NCI-H526 (cell line): Measurements from ENCODE around the gene CHFR.
"Not testable (repeated sequence)": the region's sequence is repeated elsewhere in the genome, so short reads cannot be mapped to it uniquely, and the experiment has no call there.

Source experiments
- DNase-seq, 2 experiments: peaks; one replicate each; lab custom pipeline; 2025; lab: John Stamatoyannopoulos, UW

The CHFR gene

DNA sequence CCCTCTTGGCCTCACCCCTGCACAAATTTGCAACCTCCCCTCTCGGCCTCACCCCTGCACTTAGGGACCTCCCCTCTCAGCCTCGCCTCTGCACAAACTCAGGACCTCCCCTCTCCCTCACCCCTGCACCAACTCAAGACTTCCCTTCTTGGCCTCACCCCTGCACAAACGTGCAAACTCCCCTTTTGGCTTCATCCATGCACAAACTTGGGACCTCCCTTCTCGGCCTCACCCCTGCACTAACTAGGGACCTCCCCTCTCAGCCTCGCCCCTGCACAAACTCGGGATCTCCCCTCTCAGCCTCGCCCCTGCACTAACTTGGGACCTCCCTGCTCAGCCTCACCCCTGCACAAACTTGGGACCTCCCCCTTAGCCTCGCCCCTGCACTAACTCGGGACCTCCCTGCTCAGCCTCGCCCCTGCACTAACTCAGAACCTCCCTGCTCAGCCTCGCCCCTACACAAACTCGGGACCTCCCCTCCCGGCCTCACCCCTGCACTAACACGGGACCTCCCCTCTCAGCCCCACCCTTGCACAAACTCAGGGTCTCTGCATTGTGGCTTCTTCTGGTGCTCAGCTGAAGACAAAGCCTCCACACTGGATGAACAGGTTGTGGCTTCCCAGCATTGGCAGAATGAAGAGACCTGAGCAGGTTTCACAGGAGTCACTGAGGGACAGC is 47.7 kb downstream of the CHFR start:
- DNase-seq: no peak

- no peak for DNase-seq
Measured at GRCh38 chr12:132838410-132839080, 48.9 kb downstream of the CHFR start.

GRCh38 chr12:132837693-132838409 is 49.6 kb downstream of the CHFR start:
- DNase-seq: no peak

GRCh38 chr12:132836795-132837331 is 50.5 kb downstream of the CHFR start:
- DNase-seq: no peak

GRCh38 chr12:132836230-132836629 is 51.2 kb downstream of the CHFR start:
- not testable (repeated sequence) for DNase-seq

DNA sequence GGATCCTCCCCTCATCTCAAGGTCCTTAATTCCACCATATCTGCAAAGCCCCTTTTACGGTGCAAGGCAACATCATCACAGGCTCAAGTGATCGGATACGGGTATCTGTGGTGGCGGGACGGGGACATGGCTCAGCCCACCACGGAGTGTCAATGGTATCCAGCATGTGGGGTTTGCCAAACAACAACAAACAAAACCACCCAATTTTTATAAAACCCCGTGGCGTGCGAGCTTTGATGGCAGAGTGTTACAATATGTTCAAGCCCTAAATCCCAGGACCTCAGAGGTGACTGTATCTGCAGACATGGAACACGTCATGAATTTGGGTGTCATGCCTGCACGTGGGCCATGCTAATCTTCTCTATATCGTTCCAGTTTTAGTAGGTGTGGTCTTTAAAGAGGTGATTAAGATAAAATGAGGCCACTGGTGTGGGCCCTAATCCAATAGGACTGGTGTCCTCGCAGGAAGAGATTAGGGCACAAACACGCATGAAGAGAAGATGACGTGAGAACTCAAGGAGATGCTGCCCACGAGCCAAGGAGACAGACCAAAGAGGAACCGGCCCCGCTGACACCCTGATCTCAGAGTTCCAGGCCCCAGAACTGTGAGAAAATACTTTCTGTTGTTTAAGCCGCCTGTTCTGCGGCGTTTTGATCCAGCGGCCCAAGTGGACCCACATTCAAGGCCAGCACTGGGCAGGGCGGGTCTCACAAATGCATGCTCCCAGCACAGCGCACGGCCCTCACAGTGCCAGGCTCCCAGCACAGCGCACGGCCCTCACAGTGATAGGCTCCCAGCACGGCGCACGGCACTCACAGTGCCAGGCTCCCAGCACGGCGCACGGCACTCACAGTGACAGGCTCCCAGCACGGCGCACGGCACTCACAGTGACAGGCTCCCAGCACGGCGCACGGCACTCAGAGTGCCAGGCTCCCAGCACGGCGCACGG is 52.1 kb downstream of the CHFR start:
- no peak for DNase-seq

- no peak for DNase-seq
Measured at GRCh38 chr12:132834181-132834711, 53.2 kb downstream of the CHFR start.

DNA sequence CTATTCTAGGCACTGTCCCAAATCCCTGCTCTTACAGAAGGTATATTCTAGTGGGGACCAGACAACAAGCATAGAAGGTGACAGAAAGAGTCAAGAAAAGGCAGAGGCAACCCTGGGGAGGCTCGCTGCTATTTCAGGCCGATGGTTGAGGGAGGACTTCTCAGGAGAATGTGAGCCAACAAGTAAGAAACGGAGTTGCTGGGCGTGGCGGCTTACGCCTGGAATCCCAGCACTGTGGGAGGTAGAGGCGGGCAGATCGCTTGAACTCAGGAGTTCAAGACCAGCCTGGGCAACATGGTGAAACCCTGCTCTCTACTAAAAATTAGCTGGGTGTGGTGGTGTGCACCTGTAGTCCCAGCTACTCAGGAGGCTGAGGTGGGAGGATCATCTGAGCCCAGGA is 54.1 kb downstream of the CHFR start:
- no peak for DNase-seq

- DNase-seq: no peak
Measured at GRCh38 chr12:132831771-132832170, 55.6 kb downstream of the CHFR start.

DNA sequence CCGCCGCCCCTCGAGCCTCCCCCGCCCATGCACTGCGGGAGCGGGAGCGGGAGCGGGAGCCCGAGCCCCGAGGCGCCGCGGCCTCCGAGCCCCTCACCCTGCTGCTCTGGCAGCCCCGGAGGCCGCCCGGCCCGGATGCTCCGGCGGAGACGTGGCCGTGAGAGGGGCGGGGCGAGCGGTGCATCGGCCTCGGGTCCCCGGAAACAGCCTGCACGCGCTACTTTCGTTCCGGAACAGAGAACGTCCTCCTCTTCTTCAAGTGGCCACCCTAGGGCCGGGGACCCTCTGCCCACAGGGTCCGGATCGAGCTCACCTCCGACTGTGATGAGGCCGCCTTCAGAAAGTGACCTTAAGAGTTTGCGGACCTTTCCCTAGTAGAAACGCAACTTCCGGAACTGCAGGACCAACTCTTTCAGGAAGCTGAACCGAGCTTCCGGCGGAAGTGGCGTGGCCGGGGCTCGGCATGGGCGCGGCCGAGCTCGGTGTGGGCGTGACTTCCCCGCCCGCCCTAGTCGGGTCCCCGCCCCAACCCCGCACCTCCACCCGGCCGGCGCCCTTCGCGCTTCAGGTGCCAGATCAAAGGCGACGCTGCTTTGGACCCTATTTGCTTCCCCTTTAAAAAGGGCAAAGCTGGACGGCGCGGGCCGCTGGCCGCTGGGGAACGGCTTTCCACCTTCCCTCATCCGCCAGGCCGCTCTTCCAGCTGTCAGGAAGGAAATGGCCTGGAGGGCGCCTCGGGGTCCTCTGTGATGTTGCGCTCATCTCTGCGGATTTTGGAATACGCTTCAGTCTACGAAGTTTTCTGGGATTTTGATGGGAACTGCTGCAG is 58.5 kb downstream of the CHFR start, which contains the start of gene GOLGA3:
Gene GOLGA3 (minus strand): TSS at position 164 of the 829 bp plus-strand sequence. CDS start 6,741 bp downstream, outside the sequence.
- peak; percentile 67 to 93 for DNase-seq

GRCh38 chr12:132827763-132828703 is 59.4 kb downstream of the CHFR start:
- peak in 1 of 2 experiments; percentile 37 for DNase-seq

GRCh38 chr12:132825861-132826260 is 61.5 kb downstream of the CHFR start:
- DNase-seq: no peak

- no peak for DNase-seq
Measured at GRCh38 chr12:132825089-132825488, 62.3 kb downstream of the CHFR start.

DNA sequence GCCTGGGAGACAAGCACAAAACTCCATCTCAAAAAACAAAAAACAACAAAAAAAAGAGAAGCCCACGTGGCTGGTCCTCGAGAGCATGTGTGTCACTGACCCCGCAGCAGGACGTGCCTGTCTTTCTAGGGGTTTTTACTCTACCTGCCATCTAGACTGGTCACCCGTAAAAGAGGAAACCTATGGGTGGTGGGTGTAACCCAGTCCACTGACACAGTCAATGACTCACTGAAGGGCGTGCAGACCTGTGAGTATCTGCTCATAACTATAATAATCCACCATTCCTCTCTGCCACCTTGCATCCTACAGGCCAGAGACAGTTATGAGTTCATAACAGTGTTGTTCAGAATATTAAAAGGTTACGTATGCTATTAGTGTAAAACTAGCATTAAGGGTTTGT is 63.4 kb downstream of the CHFR start:
- no peak for DNase-seq

- DNase-seq: no peak
Measured at GRCh38 chr12:132818562-132818961, 68.8 kb downstream of the CHFR start.

DNA sequence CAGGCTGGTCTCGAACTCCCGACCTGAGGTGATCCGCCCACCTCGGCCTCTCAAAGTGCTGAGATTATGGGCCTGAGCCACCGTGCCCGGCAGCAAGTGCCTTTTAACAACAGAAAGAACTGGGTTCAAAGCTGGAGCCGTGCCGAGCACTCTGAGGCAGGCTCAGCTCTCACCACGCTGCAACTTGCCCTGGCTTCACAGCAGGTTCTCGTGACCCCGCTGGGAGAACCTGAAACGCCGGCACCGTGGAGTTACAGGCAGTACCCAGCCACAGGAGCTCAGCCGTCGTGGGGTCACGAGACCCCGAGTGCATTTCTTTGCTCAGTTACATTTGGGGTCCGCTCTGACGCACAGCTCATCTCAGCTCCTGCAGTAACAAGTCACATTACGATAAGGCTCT is 73.2 kb downstream of the CHFR start:
- no peak for DNase-seq

DNA sequence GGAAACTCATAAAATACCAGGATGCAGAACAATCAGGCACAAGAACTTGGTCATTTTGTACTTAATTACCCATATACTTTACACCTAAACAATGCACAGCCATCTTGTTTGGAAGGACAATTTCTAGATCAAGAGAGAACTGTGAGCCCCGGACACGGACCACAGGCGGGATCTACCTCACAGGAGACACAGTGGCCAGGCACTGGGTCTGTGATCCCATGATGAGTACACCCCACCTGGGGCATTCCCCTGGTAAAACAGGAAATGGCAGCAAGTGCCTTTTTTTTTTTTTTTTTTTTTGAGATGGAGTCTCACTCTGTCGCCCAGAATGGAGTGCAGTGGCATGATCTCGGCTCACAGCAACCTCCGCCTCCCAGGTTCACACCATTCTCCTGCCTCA is 74.0 kb downstream of the CHFR start:
- no peak for DNase-seq

DNA sequence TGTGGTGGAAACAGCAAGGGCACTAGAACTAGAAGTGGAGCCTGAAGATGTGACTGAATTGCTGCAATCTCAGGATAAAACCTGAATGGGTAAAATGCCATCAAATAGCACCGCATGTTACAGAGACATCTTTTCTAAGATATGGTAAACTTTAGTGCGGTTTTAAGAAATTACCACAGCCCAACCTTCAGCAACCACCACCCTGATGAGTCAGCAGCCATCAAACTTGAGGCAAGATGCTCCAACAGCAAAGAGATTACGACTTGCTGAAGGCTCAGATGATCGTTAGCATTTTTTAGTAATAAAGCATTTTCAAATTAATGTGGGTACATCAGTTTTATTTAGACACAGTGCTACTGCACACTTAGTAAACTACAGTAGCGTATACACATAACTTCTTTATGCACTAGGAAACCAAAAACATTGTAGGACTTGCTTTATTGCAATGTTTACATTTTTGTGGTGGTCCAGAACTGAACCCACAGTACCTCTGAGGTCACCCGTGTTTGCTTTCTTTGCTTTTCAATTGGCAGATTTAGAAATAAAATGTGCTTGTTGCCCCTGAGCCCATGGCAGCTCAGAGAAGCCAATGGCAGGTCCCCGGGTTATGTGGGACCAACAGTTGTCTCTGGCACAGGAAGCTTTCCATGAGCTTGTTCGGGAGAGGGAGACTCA is 74.6 kb downstream of the CHFR start:
- no peak for DNase-seq

DNA sequence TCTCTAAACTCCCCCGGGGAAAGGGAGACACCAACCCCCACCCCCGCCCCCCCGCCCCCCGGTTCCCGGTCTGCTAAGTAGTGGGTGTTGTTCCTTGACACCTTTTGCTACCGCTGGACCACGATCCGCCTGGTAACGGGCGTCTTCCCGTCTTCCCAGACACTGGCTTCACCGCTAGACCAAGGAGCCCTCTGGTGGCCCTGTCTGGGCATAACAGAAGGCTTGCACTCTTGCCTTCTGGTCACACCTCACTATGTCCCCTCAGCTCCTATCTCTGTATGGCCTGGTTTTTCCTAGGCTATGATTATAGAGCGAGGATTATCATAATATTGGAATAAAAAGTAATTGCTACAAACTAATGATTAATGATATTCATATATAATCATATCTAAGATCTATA is 78.0 kb downstream of the CHFR start:
- DNase-seq: peak in 1 of 2 experiments; percentile 41
